MV-4-11 (cell line): ENCODE measurements around the gene CDK19.
"Not testable (repeated sequence)": the region's sequence is repeated elsewhere in the genome, so short reads cannot be mapped to it uniquely, and the experiment has no call there.

ENCODE experiments used
- DNase-seq: peaks from one replicate; lab custom pipeline; 2025; lab: John Stamatoyannopoulos, UW

The CDK19 gene

DNA sequence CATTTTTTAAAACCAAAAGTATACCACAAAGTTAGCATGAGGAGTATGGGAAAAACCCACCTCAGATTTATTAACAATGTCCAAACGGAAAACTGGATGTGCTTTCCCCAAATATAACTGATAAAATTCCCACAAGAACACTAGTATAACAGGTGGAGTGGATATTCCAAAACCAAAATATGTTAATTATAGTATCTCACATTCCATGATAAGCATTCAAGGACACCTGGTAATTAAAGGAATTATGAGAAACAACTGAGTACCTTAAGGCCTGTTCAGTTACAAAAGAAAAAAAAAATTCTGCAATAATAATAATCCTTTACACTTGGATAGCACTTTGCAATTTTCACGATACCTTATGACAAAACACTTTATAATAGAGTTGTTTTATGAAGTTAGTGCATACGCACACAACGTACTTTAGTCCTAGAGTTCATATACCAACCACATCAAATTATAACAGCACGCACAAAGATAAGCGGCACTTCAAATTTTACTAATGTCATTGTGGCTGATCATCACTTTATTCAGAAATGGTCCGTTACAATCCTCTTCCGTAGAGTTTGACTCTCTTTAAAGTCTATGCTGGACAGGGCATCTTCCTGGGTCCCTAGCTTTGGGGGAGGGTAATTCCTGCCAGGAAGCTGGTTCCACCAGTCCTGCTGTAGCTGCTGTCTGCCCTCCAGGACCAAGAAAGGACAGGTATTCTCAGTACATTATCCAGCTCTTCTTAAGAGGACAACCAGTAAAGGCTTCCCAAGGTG is 1.7 kb downstream of the CDK19 start:
- no peak for DNase-seq

DNA sequence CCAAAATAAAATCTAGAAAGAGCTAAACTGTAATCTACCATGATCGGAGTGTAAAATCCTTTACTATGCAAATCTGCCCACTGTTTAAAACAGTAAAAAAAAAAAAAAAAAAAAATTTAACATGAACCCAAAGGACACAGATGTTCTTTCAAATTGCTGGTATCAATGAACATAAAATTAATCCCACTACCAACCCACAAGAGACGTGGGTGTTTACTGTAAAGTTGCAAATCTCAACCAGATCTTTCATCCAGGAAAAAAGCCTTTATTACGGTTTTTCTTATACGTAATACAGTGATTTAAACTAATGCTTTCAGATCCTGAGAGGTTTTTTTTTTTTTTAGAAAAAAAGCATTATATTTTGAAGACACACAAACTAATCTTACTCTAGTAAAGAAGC is 2.5 kb downstream of the CDK19 start:
- DNase-seq = no peak

DNA sequence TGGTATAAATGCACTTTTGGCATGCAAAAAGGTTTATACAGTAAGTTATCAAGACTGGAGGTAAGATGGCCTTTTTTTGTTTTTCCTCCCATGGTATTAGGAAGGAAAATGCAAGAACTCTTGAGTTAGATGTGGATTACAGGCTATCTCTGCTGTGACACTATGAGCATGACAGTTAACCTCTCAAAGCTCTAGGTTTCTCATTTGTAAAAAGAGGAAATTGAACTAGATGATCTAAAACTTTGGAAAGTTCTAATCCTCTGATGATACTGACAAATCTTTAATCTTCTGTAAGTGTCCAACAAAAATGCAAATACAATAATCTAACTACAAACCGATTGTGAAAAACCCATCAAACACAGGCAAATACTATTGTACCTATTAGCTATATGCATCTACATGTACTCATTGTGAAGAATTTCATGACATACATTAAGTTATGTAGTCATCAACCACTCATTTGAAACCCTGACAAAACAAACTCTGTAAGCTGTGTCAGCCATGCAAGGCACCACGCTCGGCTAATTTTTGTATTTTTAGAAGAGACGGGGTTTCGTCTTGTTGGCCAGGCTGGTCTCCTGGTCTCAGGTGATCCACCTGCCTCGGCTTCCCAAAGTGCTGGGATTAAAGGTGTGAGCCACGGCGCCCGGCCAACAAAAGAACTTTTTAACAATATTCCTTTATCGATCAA is 4.2 kb downstream of the CDK19 start:
- DNase-seq = peak; percentile 63

DNA sequence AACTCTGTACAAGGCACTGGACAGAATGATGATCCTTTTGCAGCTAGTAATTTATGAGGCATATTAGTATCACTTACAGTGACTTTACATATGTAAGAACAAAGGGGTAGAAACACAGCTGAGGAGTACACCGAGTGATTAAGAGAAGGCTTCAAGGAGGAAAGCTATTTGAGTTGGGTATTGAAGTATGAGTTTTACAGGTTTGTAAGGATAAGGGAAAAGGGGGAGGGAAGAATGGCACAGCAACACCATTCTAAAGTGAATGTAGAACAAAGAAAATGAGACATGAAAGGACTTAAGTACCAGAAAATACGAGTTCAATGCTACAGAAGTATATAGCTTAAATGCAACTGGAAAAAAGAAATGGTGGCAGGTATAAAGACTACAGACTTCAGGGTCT is 5.5 kb downstream of the CDK19 start:
- DNase-seq = no peak

DNA sequence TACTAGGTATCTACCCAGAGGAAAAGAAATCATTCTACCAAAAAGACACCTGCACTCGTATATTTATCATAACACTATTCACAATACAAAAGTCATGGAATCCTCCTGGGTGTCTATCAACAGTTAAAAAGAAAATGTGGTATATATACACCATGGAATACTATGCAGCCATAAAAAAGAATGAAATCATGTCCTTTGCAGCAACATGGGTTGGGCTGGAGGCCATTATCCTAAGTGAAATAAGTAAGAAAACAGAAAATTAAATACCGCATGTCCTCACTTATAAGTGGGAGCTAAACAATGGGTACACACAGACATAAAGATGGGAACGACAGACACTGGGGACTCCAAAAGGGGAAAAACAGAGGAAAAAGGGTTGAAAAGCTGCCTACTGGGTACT is 13.1 kb downstream of the CDK19 start:
- not testable (repeated sequence) for DNase-seq

DNA sequence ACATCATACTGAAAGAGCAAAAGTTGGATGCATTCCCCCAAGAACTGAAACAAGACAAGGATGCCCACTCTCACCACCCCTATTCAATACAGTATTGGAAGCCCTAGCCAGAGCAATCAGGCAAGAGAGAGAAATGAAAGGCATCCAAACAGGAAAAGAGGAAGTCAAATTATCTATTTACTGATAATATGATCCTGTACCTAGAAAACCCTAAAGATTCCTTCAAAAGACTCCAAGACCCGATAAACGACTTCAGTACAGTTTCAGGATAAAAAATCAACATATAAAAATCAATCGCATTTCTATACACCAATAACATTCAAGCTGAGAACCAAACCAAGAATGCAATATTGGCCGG is 14.5 kb downstream of the CDK19 start:
- DNase-seq = peak; percentile 31

DNA sequence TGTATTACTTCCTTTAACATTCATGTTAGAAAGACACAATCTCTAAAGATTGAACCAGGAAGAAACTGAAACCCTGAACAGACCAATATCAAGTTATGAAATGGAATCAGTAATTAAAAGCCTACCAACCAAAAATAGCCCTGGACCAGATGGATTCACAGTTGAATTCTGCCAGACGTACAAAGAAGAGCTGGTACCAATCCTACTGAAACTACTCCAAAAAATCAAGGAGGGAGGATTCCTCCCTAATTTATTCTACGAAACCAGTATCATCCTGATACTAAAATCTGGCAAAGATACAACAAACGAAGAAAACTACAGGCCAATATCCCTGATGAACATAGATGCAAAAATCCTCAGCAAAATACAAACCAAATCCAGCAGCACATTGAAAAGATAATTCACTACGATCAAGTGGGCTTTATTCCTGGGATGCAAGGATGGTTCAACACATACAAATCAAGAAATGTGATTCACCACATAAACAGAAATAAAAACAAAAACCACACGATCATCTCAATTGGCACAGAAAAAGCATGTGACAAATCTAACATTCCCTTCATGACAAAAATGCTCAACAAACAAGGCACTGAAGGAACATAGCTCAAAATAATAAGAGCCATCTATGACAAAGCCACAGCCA is 15.0 kb downstream of the CDK19 start:
- no peak for DNase-seq

DNA sequence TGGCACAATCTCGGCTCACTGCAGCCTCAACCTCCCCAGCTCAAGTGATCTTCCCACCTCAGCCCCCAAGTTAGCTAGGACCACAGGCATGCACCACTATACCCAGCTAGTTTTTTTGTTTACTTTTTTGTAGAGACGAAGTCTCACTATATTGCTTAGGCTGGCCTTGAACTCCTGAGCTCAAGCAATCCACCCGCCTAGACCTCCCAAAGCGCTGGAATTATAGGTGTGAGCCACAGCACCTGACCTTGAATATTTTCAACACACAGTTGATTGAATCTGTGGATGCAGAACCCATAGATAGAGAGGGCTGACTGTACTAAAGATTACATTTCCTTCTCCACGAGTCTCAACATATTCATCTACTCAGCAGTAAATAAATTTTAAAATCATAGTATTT is 15.6 kb downstream of the CDK19 start:
- DNase-seq = no peak

DNA sequence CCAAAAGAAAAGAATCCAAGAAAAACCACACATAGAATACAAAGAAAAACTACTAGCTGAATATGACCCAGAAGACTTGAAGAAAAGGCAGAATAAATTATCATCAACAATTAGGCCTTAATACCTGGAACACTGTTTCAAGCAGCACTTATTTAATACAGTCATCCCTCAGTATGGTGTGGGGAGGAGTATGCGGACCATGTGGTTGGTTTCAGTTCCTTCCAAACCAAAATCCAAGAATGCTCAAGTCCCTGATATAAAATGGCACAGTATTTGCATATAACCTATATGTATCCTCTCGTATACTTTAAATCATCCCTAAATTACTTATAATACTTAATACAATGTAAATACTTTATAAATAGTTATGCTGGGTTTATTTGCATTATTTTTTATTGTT is 16.1 kb downstream of the CDK19 start:
- DNase-seq = peak; percentile 68

DNA sequence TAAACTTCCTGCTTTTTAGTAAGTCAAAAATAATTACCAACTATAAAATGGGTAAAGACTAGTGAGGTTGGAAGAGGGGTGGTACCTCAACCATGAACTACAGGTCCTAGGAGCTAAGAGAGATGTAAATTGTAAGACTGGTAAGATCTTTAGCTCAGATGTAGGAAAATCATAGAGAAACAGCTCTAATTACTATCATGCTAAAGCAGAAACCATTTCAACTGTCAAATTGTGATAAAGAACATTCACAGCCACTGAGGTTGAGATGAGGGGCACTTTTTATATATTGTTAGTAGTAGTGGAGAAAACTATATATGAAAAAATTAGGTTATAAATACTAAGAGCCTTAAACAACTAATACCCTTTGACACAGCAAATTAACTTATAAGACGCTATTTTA is 20.0 kb downstream of the CDK19 start:
- DNase-seq = no peak

DNA sequence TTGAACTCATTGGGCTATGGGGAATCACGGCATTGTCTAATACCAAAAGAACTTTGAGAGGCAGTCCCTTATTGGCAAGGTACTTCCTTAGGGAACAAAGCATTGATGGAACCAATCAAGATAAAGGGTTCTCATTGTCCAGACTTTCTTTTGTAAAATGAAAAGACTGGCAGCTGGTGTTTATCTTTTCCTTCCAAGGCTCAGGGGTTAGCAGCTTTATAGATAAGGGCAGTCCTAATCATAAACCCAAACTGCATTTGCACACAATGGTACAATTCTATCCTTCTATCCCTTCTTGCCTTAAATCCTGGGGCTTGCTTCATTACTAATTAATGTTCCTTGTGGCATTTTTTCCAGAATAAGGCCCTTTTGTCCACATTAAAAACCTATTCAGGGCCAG is 28.6 kb downstream of the CDK19 start:
- DNase-seq = no peak

DNA sequence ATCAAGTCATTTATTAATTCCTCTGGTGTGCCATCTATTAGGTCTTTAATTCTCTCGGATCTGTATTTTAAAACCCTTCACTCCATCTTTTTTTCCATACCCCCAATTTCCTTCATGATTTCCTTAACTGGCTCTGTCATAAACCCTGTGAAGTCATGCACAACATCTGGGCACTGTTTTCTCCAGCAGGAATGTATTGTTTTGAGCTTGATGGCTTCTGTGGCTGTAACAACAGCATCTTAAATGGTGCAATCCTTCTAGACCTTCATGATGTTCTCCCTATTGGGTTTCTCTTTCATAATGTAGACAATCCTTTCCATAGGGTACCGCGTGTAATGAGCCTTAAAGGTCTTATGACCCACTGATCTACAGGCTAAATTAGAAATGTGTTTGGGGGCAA is 29.0 kb downstream of the CDK19 start:
- DNase-seq = no peak

DNA sequence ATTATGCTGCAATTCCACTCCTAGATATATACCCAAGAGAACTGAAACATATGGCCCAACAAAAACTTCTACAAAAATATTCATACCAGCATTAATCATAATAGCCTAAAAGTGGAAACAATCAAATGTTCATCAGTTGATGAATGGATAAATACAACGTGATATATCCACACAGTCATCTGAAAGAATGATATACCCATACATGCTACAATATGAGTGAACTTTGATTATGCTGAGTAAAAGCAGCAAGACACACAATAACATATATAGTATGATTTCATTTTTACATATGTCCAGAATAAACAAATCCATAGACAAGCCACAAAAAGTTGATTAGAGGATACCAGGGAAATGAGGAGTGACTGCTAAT is 30.7 kb downstream of the CDK19 start:
- no peak for DNase-seq

DNA sequence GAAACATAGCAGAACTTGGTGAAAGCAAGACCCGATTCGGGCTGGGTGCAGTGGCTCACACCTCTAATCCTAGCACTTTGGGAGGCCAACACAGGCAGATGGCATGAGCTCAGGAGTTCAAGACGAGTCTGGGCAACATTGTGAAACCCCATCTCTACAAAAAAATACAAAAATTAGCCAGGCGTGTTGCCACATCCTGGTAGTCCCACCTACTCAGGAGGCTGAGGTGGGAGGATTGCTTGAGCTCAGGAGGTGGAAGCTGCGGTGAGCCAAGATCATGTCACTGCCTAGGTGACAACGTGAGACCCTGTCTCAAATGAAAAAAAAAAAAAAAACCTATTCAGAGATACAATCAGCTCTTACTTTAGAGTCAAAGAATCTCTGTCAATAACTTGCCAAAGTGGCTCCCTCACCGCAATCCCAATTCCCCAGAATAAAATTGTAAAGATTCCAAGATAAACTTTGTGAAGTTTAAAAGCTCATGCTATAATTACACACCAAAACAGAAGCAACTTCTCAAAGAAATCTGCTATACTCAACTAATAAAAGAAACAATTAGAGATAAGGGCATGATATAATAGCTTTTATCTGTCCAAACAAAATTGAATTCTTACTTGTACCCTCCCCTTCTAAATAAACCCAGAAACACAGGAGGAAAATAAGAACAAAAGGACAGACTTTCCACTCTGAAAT is 33.6 kb downstream of the CDK19 start:
- DNase-seq = no peak

DNA sequence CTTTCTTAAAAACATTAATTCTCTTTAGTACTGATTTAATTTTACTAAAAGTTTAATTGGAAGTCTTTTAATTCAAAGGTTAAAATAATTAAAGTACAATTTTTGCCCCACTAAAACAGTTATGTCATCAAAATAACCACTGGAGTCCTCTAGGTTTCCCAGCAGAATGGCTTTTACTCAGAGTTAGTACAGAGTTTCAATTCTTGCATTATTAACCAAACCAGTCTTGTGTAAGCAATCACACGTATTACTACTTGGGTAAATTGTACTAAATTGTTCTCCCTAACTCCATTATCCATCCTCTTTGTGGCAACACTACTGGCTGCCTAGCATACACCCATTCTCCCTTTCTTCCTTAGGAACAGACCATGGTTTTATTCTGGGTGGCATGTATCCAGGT is 36.9 kb downstream of the CDK19 start:
- DNase-seq = no peak

DNA sequence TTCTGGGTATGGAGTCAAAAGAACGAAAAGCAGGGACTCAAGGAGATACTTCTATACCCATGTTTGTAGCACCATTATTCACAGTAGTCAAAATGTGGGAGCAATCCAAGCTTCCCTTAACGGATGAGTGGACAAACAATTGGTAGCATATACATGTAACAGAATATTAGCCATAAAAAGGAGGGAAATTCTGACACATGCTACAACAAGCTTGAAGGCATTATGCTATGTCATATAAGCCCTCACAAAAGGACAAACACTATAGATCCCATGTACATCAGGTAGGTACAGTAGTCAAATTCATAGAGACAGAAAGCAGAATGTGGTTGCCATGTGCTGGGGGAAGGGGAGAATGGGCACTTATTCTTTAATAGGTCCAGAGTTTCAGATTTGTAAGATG is 37.6 kb downstream of the CDK19 start:
- DNase-seq = no peak

DNA sequence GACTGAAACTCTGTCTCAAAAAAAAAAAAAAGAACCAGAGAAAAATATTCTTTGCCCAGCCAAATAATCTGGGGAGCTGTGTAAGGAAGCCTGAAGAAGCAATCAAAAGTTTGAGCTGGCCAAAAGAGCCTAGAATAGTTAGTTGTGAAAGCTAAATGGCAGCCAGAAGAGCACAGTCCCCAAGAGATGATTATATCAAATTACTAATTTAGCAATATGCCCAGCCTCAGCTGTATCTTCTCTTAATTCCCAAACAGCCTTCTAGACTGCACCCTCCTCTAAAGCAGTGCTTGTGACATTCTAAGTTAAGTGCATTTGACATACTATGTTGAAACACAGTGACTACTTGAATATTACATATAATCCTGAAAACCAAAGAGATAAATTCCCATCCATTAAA is 38.9 kb downstream of the CDK19 start:
- DNase-seq = no peak

DNA sequence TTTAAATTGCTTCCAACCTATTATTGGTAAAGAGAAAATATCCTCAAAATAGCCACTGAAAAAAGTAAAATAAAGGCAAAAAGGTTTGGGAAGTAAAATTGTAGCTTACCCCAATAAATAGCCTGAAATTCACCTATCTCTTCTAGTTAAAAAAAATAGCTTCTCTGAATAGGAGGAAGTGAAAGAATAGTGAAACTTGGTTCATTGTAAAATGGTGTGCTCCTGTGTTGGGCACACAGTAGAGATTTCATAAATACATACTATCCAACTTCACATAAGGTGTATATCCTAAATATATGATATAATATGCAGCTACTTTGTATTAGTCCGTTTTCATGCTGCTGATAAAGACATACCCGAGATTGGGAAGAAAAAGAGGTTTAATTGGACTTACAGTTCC is 45.3 kb downstream of the CDK19 start:
- DNase-seq = peak; percentile 43

DNA sequence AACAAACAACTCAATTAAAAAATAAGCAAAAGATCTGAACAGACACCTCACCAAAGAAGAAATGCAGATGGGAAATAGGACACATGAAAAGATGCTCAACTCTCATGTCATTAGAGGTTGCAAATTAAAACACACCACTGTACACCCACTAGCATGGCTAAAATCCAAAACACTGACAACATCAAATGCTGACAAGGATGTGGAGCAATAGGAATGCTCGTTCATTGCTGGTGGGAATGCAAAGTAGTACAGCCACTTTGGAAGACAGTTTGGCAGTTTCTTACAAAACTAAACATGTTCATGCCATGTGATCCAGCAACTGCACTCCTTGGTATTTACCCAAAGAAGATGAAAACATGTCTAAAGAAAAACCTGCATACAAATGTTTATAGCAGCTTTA is 47.2 kb downstream of the CDK19 start:
- DNase-seq = no peak

DNA sequence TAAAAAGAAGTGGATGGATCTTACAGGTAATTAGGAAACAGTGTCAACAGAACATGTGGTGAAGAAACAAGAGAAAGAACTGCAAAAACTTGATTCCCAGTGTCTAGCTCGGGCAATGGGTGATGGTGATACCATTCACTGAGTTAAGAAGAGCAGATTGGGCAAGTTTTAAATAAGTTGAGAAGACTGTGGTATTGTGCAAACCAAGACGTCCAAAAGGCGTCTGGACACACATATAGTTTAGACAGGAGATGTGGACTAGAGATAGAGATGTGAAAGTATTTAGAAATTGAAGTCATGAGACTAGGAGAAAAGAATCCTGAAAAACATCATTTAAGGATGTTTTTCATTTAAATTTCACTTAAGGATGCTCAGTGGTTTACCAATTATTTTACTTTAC is 53.9 kb downstream of the CDK19 start:
- peak; percentile 79 for DNase-seq

DNA sequence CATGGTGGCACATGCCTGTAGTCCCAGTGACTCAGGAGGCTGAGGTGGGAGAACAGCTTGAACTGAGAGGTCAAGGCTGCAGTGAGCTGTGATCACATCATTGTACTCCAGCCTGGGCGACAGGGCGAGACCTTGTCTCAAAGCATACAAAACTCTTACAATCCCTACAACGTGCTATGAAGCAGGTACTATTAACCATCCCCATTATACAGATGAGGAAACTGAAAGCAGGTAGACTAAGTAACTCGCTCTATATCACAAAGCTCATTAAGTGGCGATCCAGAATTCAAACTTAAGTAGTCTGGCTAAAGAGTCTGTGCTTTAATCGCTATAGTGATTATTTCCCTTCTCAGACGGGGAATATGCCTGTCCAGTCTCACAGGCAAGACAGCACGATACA is 54.7 kb downstream of the CDK19 start:
- DNase-seq = no peak

DNA sequence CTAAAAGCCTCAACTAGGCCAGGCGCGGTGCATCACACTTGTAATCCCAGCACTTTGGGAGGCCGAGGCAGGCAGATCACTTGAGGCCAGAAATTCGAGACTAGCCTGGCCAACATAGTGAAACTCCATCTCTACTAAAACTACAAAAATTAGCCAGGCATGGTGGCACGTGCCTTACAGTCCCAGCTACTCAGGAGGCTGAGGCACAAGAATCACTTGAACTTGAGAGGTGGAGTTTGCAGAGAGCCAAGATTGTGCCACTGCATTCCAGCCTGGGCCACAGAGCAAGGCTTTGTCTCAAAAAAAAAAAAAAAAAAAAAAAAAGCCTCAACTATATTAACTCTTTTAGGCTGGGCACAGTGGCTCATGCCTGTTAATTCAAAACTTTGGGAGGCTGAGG is 55.2 kb downstream of the CDK19 start:
- DNase-seq = not testable (repeated sequence)

DNA sequence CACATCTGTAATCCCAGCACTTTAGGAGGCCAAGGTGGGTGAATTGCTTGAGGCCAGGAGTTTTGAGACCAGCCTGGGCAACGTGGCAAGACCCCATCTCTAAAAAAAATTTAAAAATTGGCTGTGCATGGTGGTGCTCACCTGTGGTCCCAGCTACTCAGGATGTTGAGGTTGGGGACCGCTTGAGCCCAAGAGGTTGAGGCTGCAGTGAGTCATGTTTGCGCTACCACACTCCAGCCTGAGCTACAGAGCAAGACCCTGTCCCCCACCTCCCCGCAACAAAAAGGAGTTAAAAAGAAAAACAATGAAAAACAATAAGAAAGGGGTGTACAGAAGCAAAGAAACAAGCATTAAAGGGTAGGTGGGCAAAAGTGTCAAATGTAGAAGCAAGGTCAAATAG is 57.3 kb downstream of the CDK19 start:
- DNase-seq = no peak
